Measurements from ENCODE around the gene CYSTM1. TPM values are rescaled to one million over a fixed set of nuclear protein-coding genes. Genes with fewer than 3 reads are reported as not detected.

The CYSTM1 gene
- total and polyA plus RNA-seq, 2 donors (not counting 3 experiments of a cell fraction or from before 2014, with no cell fraction given), result 28.9 to 41.5 TPM

DNA sequence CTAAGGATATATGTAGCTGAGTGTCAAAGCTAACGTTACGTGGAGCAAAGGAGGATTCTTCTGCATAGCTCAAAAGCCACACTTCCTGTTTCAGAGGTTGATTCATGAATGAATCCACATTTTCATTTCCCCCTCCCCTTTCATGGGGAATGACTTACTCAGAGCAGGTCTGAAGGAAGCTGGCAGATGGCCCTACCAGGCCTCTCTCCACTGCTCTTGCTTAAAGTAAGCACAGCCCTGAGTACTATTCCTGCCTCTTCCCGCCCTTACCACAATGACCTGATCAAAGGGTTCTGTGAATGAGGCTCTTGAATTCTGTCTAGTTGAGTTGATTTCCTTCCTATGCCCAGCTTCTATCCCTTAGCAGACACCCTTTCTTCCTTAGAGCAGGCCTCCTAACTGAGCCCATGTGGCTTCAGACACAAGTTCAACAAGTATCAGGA lies 43.0 kb upstream of the CYSTM1 start:
- peak; percentile 71 for DNase-seq (ENCODE audit: low read depth, low spot score)
- POLR2A ChIA-PET, result no interaction called here

More for the DNA sequence above, 43.0 kb upstream of the CYSTM1 start:
- TF ChIP-seq FOS (IDR thresholded peaks at IDR 0.05; ENCODE audit: borderline replicate concordance, insufficient read depth, low read length) (peak; percentile 83), POLR2AphosphoS5 (IDR thresholded peaks at IDR 0.05; ENCODE audit: insufficient read depth, low read depth, low read length) (no peak), JUN (IDR thresholded peaks at IDR 0.05; ENCODE audit: borderline replicate concordance, insufficient read depth, insufficient read length, low read depth) (no peak), MYC (IDR thresholded peaks at IDR 0.05; ENCODE audit: low read depth, low read length) (no peak), GATA2 (IDR thresholded peaks at IDR 0.05; ENCODE audit: insufficient read depth, insufficient read length, low read depth, low read length) (no peak)
- TF ChIP-seq, protein P1, sequence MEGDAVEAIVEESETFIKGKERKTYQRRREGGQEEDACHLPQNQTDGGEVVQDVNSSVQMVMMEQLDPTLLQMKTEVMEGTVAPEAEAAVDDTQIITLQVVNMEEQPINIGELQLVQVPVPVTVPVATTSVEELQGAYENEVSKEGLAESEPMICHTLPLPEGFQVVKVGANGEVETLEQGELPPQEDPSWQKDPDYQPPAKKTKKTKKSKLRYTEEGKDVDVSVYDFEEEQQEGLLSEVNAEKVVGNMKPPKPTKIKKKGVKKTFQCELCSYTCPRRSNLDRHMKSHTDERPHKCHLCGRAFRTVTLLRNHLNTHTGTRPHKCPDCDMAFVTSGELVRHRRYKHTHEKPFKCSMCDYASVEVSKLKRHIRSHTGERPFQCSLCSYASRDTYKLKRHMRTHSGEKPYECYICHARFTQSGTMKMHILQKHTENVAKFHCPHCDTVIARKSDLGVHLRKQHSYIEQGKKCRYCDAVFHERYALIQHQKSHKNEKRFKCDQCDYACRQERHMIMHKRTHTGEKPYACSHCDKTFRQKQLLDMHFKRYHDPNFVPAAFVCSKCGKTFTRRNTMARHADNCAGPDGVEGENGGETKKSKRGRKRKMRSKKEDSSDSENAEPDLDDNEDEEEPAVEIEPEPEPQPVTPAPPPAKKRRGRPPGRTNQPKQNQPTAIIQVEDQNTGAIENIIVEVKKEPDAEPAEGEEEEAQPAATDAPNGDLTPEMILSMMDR (IDR thresholded peaks at IDR 0.05; ENCODE audit: extremely low read depth in 1 of 2, insufficient read depth in 1 of 2, low read depth in 1 of 2, low read length in 2 of 2), result no peak
- dilution Hi-C loops (cut with MboI; ENCODE audit: extremely low pct_ligation_motif_present, low sequenced_read_pairs), result no loop called here
- Histone ChIP-seq H4K20me1 (replicated peaks; ENCODE audit: control insufficient read depth, extremely low read depth, insufficient read depth, low read length) (no peaks in the 10 kb centered on the region), H3K9me1 (replicated peaks; ENCODE audit: control insufficient read depth, extremely low read depth, insufficient read depth, low read length) (no peaks in the 10 kb centered on the region), H3K79me2 (ENCODE audit: control insufficient read depth, insufficient read depth, low read length) (no peaks in the 10 kb centered on the region), H2AFZ (ENCODE audit: low read depth, low read length) (peak overlapping the region; percentile 44), H3K27ac (ENCODE audit: insufficient read depth, low read depth, low read length) (no peak overlapping the region), H3K27me3 (ENCODE audit: control insufficient read depth in 2 of 2, insufficient read depth in 2 of 2, low read length in 2 of 2) (no peaks in the 10 kb centered on the region), H3K4me1 (ENCODE audit: control insufficient read depth, extremely low read depth, insufficient read depth, low read length) (peaks cover 14% of the 10 kb centered on the region), H3K4me3 (replicated peaks in 1 of 3; ENCODE audit: insufficient read depth in 1 of 3, low read depth in 1 of 3, low read length in 3 of 3) (no peak overlapping the region), H3K9ac (replicated peaks; ENCODE audit: extremely low read depth, insufficient read depth, low read length) (no peak overlapping the region), H3K36me3 (ENCODE audit: control insufficient read depth in 2 of 2, extremely low read depth in 1 of 2, insufficient read depth in 2 of 2, low read length in 2 of 2) (no peaks in the 10 kb centered on the region), H3K4me2 (ENCODE audit: insufficient read depth, low read length) (peak overlapping the region; percentile 24), H3K9me3 (replicated peaks; ENCODE audit: control insufficient read depth, insufficient read depth, low read length) (no peaks in the 10 kb centered on the region)
- FAIRE-seq, result peak; percentile 93
- CTCF ChIA-PET, result interaction anchor here (0.8 to 4.3 kb wide), 9 partner anchors 9 to 345 kb away, joined by 3 to 26 read pairs (median 9); partner anchors contain the start of gene PURA
- no TSS peak for BruUV-seq (replicated peaks)
- intact Hi-C loops (cut with micrococcal nuclease), result no loop called here
